SK-N-MC (cell line): ENCODE results near the gene AFAP1.

Experiments used
- EZH2 ChIP-seq: fragments of 200-600 bp; sonication (generic); IDR thresholded peaks from one replicate; pipeline ENCODE4 v1.6.1; 2017; ENCODE audit warnings: antibody characterized with exemption
- POLR2AphosphoS5 ChIP-seq: IDR thresholded peaks from 2 replicates; pipeline ENCODE4 v1.6.1; 2012; ENCODE audit warnings: mild to moderate bottlenecking, low read depth, low read length, borderline replicate concordance

- TF ChIP-seq EZH2 (no peak), POLR2AphosphoS5 (no peak)
Measured at GRCh38 chr4:7847206-7847605, 92.5 kb downstream of the AFAP1 start.
